Measurements from ENCODE around the gene CYB5D1.
A peak's percentile ranks its signal among the peaks of the same experiment; 100 is the strongest.

- TF ChIP-seq, protein P1, sequence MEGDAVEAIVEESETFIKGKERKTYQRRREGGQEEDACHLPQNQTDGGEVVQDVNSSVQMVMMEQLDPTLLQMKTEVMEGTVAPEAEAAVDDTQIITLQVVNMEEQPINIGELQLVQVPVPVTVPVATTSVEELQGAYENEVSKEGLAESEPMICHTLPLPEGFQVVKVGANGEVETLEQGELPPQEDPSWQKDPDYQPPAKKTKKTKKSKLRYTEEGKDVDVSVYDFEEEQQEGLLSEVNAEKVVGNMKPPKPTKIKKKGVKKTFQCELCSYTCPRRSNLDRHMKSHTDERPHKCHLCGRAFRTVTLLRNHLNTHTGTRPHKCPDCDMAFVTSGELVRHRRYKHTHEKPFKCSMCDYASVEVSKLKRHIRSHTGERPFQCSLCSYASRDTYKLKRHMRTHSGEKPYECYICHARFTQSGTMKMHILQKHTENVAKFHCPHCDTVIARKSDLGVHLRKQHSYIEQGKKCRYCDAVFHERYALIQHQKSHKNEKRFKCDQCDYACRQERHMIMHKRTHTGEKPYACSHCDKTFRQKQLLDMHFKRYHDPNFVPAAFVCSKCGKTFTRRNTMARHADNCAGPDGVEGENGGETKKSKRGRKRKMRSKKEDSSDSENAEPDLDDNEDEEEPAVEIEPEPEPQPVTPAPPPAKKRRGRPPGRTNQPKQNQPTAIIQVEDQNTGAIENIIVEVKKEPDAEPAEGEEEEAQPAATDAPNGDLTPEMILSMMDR (IDR thresholded peaks at IDR 0.05 in 4 of 5, conservative IDR thresholded peaks at IDR 0.05 in 1 of 5): peak in 1 of 5 experiments; percentile 26
- TF ChIP-seq POLR2A (IDR thresholded peaks at IDR 0.05): no peak
These were observed 21.0 kb upstream of the CYB5D1 start for GRCh38 chr17:7836596-7837407.
